EL (cell line): ENCODE results near the gene ATXN2.
"Not testable (repeated sequence)": the region's sequence is repeated elsewhere in the genome, so short reads cannot be mapped to it uniquely, and the experiment has no call there.

Experiments
- DNase-seq: peaks from one replicate; pipeline ENCODE4 v3.0.0-alpha.2; 2016

Gene ATXN2, protein sequence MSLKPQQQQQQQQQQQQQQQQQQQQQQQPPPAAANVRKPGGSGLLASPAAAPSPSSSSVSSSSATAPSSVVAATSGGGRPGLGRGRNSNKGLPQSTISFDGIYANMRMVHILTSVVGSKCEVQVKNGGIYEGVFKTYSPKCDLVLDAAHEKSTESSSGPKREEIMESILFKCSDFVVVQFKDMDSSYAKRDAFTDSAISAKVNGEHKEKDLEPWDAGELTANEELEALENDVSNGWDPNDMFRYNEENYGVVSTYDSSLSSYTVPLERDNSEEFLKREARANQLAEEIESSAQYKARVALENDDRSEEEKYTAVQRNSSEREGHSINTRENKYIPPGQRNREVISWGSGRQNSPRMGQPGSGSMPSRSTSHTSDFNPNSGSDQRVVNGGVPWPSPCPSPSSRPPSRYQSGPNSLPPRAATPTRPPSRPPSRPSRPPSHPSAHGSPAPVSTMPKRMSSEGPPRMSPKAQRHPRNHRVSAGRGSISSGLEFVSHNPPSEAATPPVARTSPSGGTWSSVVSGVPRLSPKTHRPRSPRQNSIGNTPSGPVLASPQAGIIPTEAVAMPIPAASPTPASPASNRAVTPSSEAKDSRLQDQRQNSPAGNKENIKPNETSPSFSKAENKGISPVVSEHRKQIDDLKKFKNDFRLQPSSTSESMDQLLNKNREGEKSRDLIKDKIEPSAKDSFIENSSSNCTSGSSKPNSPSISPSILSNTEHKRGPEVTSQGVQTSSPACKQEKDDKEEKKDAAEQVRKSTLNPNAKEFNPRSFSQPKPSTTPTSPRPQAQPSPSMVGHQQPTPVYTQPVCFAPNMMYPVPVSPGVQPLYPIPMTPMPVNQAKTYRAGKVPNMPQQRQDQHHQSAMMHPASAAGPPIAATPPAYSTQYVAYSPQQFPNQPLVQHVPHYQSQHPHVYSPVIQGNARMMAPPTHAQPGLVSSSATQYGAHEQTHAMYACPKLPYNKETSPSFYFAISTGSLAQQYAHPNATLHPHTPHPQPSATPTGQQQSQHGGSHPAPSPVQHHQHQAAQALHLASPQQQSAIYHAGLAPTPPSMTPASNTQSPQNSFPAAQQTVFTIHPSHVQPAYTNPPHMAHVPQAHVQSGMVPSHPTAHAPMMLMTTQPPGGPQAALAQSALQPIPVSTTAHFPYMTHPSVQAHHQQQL

DNA sequence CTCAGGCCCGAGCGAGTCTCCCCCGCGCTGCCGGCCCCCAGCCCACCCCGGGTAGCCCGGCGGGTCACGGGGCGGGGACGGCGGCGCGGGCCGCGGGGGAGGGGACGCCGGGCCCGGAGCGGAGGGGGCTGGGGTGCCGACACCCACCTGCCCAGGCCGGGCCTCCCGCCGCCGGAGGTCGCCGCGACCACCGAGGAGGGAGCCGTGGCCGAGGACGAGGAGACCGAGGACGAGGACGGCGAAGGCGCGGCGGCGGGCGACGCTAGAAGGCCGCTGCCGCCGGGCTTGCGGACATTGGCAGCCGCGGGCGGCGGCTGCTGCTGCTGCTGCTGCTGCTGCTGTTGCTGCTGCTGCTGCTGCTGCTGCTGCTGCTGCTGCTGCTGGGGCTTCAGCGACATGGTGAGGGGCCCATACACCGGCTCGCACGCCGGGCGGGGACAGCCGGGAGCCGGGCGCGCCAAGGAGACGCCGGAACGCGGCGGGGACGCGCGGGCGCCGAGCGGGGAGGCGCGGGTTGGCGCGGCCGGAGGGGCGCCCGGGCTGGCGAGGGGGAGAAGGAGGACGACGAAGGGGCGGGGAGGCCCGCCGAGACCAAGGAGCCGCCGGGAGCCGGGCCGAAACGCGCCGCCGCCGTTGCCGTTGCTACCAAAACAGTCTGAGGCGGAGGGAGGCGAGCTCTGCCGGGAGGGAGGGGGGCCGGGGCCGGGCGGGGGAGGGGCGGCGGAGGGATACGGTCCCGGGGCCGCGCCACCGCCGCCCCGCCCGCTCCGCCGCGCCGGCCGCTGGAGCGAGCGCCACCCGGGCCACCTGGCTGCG, at the start of gene ATXN2:
Gene ATXN2, minus strand, starts transcription at position 679 of the 816 bp plus-strand sequence. Its CDS starts 281 bp downstream, at position 398.
- no peak for DNase-seq

DNA sequence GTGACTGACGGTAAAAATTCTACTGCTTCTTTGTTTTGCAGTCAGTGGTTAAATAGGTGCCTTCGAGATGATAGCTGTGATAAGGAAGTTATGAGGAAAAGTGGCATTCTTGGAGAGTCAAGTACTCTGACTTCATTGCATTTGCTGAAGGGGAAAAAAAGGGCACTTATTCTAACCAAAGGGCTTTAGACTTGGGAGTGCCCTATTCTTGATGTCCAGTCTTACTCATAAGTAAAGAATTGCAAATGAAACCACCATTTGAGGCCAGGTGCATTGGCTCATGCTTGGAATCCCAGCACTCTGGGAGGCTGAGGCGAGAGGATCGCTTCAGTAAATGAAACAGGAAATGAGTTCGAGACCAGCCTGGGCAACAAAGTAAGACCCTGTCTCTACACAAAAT, 46.3 kb upstream of the ATXN2 start:
- peak; percentile 63 for DNase-seq

DNA sequence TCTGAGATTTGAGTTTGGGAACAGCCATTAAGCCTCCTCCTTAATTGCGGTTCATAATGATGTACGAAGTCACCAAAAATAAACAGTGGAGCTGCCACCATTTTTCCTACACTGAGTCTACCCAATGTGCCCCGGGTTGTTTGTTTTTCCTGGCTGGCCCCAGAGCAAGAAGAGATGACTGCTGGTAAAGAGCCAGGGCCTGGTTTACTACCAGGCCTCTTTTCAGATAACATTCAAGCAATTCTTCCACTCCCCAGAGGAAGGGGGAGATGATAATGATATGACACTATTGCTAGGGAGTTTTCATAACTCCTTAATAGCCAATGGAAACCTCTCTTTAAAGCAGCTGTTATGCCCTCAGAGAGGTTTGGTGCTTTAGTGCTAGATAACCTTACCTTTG, 44.3 kb upstream of the ATXN2 start:
- DNase-seq, result peak; percentile 20

DNA sequence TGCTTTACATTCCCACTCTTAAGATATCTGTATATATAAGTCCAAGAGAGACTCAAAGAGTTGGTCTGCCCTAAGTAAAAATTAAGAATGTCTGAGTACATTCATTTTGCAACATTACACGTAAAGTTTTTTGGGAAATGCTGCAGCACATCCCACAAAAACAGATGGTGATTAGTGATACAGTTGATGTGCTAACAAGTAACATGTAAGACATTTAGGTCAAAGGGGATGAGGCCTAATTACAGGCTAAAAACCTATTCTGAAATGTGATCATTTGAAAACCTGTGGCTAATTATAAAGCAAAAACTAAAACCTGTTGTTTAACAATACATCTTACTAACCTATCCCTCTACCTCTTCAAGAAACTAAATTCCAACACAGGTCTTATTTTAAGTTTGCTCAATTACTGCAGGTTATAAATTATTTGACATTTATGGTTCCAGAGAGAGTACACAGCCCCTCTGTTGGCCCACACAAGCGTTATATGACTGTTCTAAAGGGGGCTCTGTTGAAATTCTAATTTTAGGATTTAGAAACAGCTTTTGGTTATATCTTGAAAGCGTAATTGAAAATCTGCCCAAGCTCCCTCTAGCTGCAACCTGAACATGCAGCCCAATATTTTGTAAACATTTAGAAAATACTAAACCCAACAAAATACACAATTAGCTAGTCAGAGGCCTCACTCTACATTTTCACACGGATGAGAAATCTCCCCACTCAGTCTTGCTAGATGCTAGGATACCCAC, 43.7 kb upstream of the ATXN2 start:
- no peak for DNase-seq

DNA sequence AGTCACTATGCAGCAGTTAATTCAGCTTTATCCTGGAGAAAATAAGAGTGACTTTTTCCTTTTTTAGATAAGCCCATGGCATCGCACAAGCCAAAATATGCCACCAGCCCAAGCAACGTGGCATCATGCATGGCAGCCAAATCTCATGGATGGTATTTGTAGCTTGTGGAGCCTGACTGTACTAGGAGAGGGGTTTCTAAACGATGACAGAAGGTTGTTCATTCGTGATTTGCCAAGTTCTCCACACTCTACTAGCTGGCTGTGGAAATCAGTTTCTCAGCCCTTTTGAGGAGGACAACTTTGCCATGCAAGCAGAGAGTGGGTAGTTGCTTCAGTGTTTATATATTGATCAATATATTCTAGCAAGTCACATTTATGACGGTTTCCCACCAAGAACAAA, 41.4 kb upstream of the ATXN2 start:
- DNase-seq, result no peak

DNA sequence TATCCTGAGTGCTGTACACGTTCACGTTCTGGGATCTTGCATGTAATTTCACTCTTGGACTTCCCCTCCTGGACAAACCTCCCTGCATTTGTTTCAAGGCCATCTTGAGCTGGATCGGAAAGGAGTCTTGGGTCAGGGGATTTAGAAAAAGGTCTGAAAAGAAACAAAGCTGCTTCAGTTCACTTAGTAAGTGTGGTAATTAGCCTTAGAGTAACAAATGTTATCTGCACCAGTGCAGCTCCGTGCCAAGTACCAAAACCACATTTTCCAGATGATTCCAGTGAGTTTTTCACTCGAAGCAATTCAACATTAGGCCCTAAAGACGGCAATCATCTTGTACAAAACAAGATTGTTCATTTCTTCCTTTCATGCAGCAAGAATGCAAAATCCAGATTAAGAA, 39.4 kb upstream of the ATXN2 start:
- DNase-seq, result no peak

DNA sequence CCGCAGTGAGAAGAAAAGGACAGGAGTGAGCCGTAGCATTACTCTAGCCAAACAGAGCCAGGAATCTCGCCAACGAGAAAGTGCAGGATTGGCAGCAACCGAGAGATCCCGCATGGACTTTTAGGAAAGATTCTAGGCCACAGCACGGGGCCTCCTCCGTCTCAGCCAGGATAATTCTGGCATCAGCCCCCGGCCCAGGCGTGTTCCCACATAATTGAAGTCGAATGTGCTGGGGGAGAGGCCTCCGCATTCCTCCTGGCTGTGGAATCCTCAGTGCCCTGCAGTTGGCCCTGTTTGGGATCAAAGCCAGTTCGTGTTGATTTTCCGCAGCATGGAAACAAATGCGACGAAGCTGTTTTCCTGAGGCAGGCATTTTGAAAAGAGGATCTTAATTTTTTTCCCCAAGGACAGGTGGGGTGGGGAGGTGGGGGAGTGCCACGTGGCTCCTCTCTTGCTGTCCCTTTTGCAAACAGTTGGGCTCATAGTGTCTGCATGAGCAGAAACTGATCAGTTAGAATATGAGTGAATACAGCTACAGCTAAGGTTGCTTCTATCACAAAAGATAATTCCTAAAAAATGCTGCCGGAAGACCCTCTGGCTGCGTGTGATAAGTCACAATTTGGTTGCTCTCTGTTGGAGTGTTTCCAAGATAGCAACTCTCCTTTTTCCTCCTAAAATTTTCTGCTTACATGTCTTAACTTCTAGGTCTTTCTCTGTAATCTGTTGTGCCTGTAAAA, 37.3 kb upstream of the ATXN2 start:
- DNase-seq, result peak; percentile 38

DNA sequence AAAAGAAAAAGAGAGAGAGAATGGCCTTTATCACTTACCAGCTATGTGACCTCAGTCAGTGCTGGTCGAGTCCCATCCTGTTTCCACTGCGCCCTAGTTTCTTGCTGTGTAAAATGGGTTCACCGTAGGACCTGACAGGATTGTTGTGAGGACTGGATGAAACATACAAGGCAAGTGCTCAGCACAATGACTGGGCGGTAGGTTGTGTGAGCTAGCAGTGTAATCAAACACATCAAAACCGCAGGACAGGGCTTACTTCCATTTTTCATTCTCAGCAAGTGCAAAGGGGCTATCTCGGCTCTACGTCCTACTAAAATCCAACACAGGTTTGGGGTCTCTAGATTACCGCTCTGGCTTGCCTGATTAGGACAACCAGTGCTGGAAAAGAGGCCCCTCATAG, 36.4 kb upstream of the ATXN2 start:
- DNase-seq, result peak; percentile 8

DNA sequence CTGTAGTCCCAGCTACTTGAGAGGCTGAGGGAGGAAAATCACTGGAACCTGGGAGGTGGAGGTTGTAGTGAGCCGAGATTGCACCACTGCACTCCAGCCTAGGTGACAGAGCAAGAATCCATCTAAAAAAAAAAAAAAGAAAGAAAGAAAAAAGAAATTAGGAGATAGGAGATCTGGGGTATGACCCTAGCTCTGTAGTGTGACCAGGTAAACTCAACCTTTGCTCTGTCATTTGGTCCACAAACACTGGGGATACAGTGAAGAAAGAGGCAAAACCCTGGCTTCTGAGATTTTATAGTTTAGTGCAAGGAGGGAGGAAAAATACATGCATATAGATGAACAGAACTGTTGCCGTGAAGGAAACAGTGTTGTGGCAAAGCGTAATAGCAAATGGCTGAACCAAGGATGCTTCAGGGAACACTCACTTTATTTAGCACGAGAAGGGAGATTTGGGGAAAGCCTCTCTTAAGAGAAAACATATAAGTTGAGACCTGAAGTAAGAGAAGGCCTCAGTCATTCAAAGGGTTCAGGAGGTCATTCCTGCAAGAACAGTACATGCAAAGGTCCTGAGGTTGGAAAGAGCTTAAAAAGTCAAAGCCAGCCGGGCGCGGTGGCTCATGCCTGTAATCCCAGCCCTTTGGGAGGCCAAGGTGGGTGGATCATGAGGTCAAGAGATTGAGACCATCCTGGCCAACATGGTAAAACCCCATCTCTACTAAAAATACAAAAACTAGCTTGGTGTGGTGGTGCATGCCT, 29.6 kb upstream of the ATXN2 start:
- no peak for DNase-seq

DNA sequence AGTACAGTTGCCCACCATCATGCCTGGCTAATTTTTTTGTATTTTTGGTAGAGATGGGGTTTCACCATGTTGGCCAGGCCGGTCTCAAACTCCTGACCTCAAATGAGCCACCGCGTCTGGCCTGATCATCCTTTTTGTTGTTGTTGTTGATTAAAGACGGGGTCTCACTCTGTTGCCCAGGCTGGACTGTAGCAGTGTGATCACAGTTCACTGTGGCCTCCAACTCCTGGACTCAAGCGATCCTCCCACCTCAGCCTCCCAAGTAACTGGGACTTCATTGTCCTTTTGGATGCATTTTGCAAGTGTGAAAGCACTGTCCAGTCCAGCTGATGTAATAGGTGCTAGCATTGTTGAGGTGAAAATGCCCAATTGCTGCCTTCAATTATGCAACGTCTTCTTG, 27.1 kb upstream of the ATXN2 start:
- no peak for DNase-seq

DNA sequence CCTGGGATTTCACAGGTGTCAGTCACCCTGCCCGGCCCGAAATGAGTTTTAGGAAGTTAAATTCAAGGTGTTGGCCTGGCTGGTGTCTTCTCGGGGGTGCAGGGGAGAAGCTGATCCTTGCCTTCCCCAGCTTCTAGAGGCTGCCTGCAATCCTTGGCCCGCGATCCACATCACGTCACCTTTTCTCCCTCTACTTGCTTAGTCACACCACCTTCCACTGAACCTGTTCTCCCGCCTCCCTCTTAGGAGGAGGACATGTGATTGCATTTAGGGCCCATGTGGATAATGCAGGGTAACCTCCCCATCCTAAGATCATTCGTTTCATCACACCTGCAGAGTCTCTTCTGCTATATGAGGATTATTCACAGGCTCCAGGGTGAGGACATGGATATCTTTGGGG, 25.4 kb upstream of the ATXN2 start:
- no peak for DNase-seq

DNA sequence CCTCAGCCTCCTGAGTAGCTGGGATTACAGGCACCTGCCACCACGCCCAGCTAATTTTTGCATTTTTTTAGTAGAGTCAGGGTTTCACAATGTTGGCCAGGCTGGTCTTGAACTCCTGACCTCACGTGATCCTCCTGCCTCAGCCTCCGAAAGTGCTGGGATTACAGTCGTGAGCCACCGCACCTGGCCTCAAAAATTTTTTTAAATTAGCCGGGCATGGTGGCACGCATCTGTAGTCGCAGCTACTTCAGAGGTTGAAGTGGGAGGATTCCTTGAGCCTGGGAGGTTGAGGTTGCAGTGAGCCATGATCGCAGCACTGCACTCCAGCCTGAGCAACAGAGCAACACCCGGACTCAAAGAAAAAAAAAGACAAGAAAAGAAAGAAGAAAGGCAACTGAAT, 18.7 kb upstream of the ATXN2 start:
- DNase-seq, result not testable (repeated sequence)

DNA sequence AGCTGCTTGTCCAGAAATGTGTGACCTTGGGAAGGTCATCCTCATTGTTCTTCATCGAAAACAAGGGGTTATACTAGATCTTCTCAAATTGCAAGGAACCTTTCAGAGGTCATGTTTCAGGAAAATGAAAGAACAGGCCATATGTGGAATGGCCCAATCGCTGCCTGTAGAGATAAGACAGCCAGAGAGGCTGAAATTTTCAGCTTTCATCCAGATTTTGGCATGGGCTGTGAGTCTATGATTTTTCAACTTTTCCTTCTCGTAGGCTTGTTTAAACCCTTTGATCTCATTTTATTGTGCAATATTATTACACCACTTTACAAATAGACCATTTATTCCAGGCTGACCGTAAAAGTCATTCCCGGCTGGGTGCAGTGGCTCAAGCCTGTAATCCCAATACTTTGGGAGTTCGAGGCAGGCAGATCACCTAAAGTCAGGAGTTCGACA, 17.1 kb upstream of the ATXN2 start:
- DNase-seq, result no peak

DNA sequence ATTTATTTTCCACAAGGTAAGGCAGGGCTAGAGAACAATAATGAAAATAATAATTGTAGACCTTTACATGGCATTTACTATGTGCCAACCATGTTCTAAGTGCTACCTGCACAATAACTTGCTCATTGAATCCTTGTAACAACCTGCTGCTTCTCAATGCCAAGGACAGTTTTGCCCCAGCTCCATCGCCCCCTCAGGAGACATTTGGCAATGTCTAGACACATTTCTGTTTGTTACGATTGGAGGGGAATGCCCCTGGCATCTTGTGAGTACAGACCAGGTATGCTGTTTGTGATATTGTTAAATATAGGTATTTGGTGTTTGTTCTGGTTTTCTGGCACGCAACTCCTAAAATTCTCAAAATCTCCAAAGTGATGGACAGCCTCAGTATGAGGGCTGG, 8.1 kb upstream of the ATXN2 start:
- no peak for DNase-seq

DNA sequence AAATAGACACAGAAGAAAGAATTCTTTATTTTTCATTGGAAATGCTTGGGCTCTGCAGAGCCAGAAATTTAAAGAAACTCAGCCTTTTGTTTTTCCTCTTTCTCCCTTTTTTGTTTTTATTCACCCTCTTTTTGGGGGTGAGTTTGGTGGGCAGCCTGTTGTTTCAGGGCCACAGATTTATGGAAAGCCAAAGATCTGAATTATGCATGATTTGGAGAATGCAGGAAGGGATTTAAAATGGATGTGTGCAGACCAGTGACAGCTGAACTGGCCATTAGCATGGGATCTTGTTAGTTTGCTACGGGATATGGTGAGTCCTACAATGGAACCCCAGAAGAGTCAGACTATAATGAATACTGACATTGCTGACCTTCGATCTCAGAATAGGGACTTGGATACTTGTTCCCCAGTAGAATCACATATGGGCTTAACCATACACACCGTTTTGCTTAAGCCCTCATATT, 7.7 kb upstream of the ATXN2 start:
- no peak for DNase-seq

DNA sequence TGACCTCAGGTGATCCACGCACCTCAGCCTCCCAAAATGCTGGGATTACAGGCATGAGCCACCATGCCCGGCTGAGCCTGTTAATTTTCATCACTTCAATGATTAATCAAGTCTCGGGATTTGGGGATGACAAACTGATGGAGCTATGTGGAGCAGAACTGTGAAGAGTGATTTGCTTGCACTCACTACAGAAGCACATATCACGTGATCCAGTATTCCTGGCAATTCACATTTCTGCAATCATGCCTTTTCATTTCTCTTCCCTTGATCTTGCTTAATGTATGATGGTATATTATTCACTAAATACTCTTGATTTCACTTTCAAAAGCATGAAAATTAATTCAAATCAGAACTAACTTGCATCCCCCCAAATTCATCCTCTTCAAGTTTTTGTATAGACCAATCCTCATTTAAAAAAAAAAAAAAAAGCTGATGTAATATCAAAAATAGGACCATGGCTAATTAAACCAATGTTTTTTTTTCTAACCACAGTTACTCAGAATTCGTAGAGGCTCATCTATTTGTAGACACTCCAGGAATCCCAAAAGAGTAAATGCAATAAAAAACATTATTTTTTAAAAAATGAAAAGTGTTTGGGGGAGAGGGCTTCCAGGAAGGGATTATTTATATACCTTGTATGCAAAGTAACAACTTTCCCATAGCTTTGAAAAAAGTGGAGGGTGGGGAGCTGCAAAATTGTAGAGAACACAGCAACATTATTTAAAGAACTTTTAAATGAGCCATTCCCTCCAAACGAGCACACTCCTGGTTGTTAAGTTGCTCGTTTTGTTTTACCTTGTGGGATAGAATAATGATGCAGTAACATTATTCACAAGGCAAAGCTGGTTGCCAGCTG, 7.0 kb upstream of the ATXN2 start:
- DNase-seq, result no peak

DNA sequence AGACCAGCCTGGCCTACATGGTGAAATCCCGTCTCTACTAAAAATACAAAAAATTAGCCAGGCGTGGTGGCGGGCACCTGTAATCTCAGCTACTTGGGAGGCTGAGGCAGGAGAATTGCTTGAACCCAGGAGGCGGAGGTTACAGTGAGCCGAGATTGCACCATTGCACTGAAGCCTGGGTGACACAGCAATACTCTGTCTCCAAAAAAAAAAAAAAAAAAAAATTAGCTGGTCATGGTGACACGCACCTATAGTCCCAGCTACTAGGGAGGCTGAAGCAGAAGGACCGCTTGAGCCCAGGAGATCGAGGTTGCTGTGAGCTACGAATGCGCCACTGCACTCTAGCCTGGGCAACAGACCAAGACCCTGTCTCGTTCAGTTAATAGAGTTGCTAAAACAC, 3.7 kb upstream of the ATXN2 start:
- DNase-seq, result not testable (repeated sequence)

DNA sequence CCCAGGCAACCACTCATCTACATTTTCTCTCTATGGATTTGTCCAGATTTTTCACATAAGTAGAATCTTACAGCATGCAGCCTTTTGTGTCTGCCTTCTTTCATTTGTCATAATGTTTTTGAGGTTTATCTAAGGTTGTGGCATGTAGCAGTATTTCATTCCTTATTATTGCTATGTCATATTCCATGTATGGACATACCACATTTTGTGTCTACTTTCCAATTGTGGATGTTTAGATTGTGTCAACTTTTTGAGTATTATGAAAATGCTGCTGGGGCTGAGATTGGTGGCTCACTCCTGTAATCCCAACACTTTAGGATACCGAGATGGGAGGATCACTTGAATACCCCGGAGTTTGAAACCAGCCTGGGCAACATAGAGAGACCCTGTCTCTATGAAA, 3.2 kb upstream of the ATXN2 start:
- no peak for DNase-seq

DNA sequence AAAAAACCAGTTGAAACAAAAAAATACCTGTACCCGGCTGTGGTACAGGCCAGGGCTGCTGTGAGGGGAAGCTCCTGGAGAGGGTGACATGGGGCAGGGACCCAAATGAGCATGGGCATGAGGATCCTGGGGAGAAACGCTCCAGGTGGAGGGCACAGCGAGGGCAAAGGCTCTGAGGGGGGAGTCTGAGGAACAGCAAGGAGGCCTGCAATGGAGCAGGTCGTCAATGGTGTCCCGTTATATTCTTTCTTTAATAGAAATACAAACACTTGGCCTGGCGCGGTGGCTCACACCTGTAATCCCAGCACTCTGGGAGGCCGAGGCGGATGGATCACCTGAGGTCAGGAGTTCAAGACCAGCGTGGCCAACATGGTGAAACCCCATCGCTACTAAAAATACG, 1.9 kb upstream of the ATXN2 start:
- not testable (repeated sequence) for DNase-seq
